LNCaP clone FGC (cell line): Measurements from ENCODE around the gene ITPKB.

Experiments
- DNase-seq: peaks from one replicate; pipeline ENCODE4 v3.0.0-alpha.2; 2011; ENCODE audit warnings: low read depth
- H3K4me3 ChIP-seq: 2 replicates; pipeline ENCODE4 v1.5.1; 2011; ENCODE audit warnings: mild to moderate bottlenecking, low read depth, low read length, control low read depth
- CTCF ChIP-seq: IDR thresholded peaks from 2 replicates; pipeline ENCODE4 v1.5.1; 2012; ENCODE audit warnings: mild to moderate bottlenecking; ENCODE audit not compliant: control insufficient read depth, insufficient read depth; ENCODE audit errors: extremely low read depth

ITPKB gene

GRCh38 chr1:226736001-226736907 lies 2.8 kb downstream of the ITPKB start:
- DNase-seq = no peak
- no peak for TF ChIP-seq CTCF
- H3K4me3 ChIP-seq = no peak overlapping the region

GRCh38 chr1:226735576-226735975 lies 3.5 kb downstream of the ITPKB start:
- no peak overlapping the region for H3K4me3 ChIP-seq
- no peak for DNase-seq
- no peak for TF ChIP-seq CTCF

GRCh38 chr1:226734611-226735153 lies 4.4 kb downstream of the ITPKB start:
- no peak overlapping the region for H3K4me3 ChIP-seq
- no peak for DNase-seq
- TF ChIP-seq CTCF = no peak

GRCh38 chr1:226733876-226734275 lies 5.2 kb downstream of the ITPKB start:
- H3K4me3 ChIP-seq = no peak overlapping the region
- no peak for DNase-seq
- TF ChIP-seq CTCF = no peak

GRCh38 chr1:226733304-226733703 lies 5.8 kb downstream of the ITPKB start:
- H3K4me3 ChIP-seq = no peak overlapping the region
- TF ChIP-seq CTCF = no peak
- no peak for DNase-seq

- H3K4me3 ChIP-seq = no peak overlapping the region
- TF ChIP-seq CTCF = no peak
- DNase-seq = no peak
Observed at GRCh38 chr1:226732856-226733291, 6.2 kb downstream of the ITPKB start.

GRCh38 chr1:226731257-226731893 lies 7.7 kb downstream of the ITPKB start:
- TF ChIP-seq CTCF = no peak
- no peak overlapping the region for H3K4me3 ChIP-seq

More at GRCh38 chr1:226731257-226731893, 7.7 kb downstream of the ITPKB start:
- DNase-seq = no peak
